NCI-H1048 (cell line): Measurements from ENCODE around the gene TMCC3.
"Not testable (repeated sequence)": the region's sequence is repeated elsewhere in the genome, so short reads cannot be mapped to it uniquely, and the experiment has no call there.

ENCODE experiments used
- DNase-seq: peaks from one replicate; lab custom pipeline; 2025; lab: John Stamatoyannopoulos, UW

TMCC3 gene

GRCh38 chr12:94565683-94566082 is 84.7 kb downstream of the TMCC3 start:
- DNase-seq, result no peak

- no peak for DNase-seq
These were observed 87.1 kb downstream of the TMCC3 start for GRCh38 chr12:94563286-94563685.

- no peak for DNase-seq
These were observed 88.4 kb downstream of the TMCC3 start for GRCh38 chr12:94561943-94562411.

- no peak for DNase-seq
These were observed 89.7 kb downstream of the TMCC3 start for GRCh38 chr12:94560431-94561221.

GRCh38 chr12:94558612-94559011 is 91.7 kb downstream of the TMCC3 start:
- DNase-seq, result no peak

GRCh38 chr12:94557746-94558295 is 92.5 kb downstream of the TMCC3 start:
- no peak for DNase-seq

GRCh38 chr12:94555687-94556086 is 94.7 kb downstream of the TMCC3 start:
- no peak for DNase-seq

- DNase-seq, result no peak
These were observed 96.5 kb downstream of the TMCC3 start for GRCh38 chr12:94553875-94554274.

GRCh38 chr12:94553130-94553519 is 97.2 kb downstream of the TMCC3 start:
- no peak for DNase-seq

- DNase-seq, result no peak
These were observed 98.5 kb downstream of the TMCC3 start for GRCh38 chr12:94551810-94552209.

- no peak for DNase-seq
These were observed 99.4 kb downstream of the TMCC3 start for GRCh38 chr12:94550964-94551363.

- not testable (repeated sequence) for DNase-seq
These were observed 101.5 kb downstream of the TMCC3 start for GRCh38 chr12:94548833-94549232.

- DNase-seq, result no peak
These were observed 104.2 kb downstream of the TMCC3 start for GRCh38 chr12:94545935-94546771.

GRCh38 chr12:94544355-94544754 is 106.0 kb downstream of the TMCC3 start:
- DNase-seq, result no peak

GRCh38 chr12:94538318-94538717 is 112.0 kb downstream of the TMCC3 start:
- no peak for DNase-seq

- no peak for DNase-seq
These were observed 114.1 kb downstream of the TMCC3 start for GRCh38 chr12:94536040-94536965.

- DNase-seq, result no peak
These were observed 114.8 kb downstream of the TMCC3 start for GRCh38 chr12:94535510-94535921.

- DNase-seq, result no peak
These were observed 115.4 kb downstream of the TMCC3 start for GRCh38 chr12:94534774-94535509.

- DNase-seq, result no peak
These were observed 116.1 kb downstream of the TMCC3 start for GRCh38 chr12:94534278-94534677.

GRCh38 chr12:94532490-94533422 is 117.6 kb downstream of the TMCC3 start:
- peak; percentile 34 for DNase-seq
